ENCODE measurements around the gene TNIK. TPM values are rescaled to one million over a fixed set of nuclear protein-coding genes. Genes with fewer than 3 reads are reported as not detected.

The TNIK gene
- total and polyA plus RNA-seq, 4 donors, result 3.7 to 9.8 (median 5.2) TPM

- Histone ChIP-seq H3K4me3 (ENCODE audit: low read depth in 1 of 3, low read length in 3 of 3) (no peak overlapping the region), H3K27ac (ENCODE audit: low read depth in 1 of 2, low read length in 2 of 2) (no peak overlapping the region), H3K9ac (ENCODE audit: low read depth in 1 of 2, low read length in 2 of 2) (no peak overlapping the region), H3K9me3 (ENCODE audit: control insufficient read depth in 4 of 4, low read length in 3 of 4) (peaks cover 0 to 6% (median 3%) of the 10 kb centered on the region in 4 donors), H3K36me3 (ENCODE audit: control insufficient read depth in 4 of 4, insufficient read depth in 3 of 4, low read depth in 1 of 4, low read length in 3 of 4) (peaks cover 2 to 10% (median 3%) of the 10 kb centered on the region in 4 donors), H3K4me1 (ENCODE audit: control insufficient read depth in 4 of 4, insufficient read depth in 4 of 4, low read length in 3 of 4) (no peaks in the 10 kb centered on the region), H3K27me3 (ENCODE audit: control insufficient read depth in 4 of 4, insufficient read depth in 4 of 4, low read length in 3 of 4) (no peaks in the 10 kb centered on the region)
- TF ChIP-seq EGR1 (IDR thresholded peaks at IDR 0.05; ENCODE audit: low read depth in 2 of 2) (no peak), HNF4G (IDR thresholded peaks at IDR 0.05) (no peak), ATF3 (IDR thresholded peaks at IDR 0.05) (no peak), YY1 (IDR thresholded peaks at IDR 0.05) (no peak), HNF4A (conservative IDR thresholded peaks at IDR 0.05) (no peak), SP1 (IDR thresholded peaks at IDR 0.05) (no peak), GABPA (IDR thresholded peaks at IDR 0.05 in 1 of 2, conservative IDR thresholded peaks at IDR 0.05 in 1 of 2) (no peak), JUND (IDR thresholded peaks at IDR 0.05) (no peak), ZBTB33 (IDR thresholded peaks at IDR 0.05) (no peak), RXRA (IDR thresholded peaks at IDR 0.05) (no peak), FOXA2 (IDR thresholded peaks at IDR 0.05) (no peak), FOXA1 (IDR thresholded peaks at IDR 0.05) (no peak)
- TF ChIP-seq, protein P1, sequence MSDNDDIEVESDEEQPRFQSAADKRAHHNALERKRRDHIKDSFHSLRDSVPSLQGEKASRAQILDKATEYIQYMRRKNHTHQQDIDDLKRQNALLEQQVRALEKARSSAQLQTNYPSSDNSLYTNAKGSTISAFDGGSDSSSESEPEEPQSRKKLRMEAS (IDR thresholded peaks at IDR 0.05), result no peak
- TF ChIP-seq, protein P2, sequence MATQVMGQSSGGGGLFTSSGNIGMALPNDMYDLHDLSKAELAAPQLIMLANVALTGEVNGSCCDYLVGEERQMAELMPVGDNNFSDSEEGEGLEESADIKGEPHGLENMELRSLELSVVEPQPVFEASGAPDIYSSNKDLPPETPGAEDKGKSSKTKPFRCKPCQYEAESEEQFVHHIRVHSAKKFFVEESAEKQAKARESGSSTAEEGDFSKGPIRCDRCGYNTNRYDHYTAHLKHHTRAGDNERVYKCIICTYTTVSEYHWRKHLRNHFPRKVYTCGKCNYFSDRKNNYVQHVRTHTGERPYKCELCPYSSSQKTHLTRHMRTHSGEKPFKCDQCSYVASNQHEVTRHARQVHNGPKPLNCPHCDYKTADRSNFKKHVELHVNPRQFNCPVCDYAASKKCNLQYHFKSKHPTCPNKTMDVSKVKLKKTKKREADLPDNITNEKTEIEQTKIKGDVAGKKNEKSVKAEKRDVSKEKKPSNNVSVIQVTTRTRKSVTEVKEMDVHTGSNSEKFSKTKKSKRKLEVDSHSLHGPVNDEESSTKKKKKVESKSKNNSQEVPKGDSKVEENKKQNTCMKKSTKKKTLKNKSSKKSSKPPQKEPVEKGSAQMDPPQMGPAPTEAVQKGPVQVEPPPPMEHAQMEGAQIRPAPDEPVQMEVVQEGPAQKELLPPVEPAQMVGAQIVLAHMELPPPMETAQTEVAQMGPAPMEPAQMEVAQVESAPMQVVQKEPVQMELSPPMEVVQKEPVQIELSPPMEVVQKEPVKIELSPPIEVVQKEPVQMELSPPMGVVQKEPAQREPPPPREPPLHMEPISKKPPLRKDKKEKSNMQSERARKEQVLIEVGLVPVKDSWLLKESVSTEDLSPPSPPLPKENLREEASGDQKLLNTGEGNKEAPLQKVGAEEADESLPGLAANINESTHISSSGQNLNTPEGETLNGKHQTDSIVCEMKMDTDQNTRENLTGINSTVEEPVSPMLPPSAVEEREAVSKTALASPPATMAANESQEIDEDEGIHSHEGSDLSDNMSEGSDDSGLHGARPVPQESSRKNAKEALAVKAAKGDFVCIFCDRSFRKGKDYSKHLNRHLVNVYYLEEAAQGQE (IDR thresholded peaks at IDR 0.05), result no peak
- WGBS, result 93% methylated on average over 20 of the region's 20 CpGs
- peak; percentile 59 for DNase-seq (ENCODE audit: low spot score)
These were observed 301.0 kb downstream of the TNIK start for GRCh38 chr3:171159024-171159821.

DNA sequence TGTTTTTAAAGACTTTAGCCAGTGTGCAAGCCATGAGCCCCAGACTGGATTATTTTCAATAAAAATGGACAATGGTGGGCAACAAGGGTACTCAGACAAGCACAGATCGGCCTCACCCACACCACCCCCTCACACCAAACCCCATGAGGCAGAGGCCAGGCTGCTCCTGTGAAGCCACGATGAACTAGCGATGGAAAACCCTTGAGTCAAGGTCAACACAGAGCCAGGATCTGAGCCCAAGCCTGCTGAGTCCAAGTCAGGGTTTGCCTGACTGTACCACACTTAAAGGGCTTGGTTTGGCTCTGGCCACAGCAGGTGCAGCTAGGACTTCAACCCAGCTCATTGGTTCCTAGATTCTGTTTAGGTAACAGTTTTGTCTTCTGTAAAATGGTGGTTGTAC, 302.2 kb downstream of the TNIK start:
- no peak for DNase-seq (ENCODE audit: low spot score)
- WGBS, result 96% methylated on average over 3 of the region's 3 CpGs
- Histone ChIP-seq H3K9me3 (ENCODE audit: control insufficient read depth in 4 of 4, low read length in 3 of 4) (peaks cover 0 to 3% (median 2%) of the 10 kb centered on the region in 4 donors), H3K36me3 (ENCODE audit: control insufficient read depth in 4 of 4, insufficient read depth in 3 of 4, low read depth in 1 of 4, low read length in 3 of 4) (peaks cover 2 to 6% (median 3%) of the 10 kb centered on the region in 4 donors), H3K9ac (ENCODE audit: low read depth in 1 of 2, low read length in 2 of 2) (no peak overlapping the region), H3K4me3 (ENCODE audit: low read depth in 1 of 3, low read length in 3 of 3) (no peak overlapping the region), H3K27me3 (ENCODE audit: control insufficient read depth in 4 of 4, insufficient read depth in 4 of 4, low read length in 3 of 4) (no peaks in the 10 kb centered on the region), H3K4me1 (ENCODE audit: control insufficient read depth in 4 of 4, insufficient read depth in 4 of 4, low read length in 3 of 4) (no peaks in the 10 kb centered on the region), H3K27ac (ENCODE audit: low read depth in 1 of 2, low read length in 2 of 2) (no peak overlapping the region)
- no peak for TF ChIP-seq ATF3 (IDR thresholded peaks at IDR 0.05)
- TF ChIP-seq FOXA2 (IDR thresholded peaks at IDR 0.05), result no peak
- no peak for TF ChIP-seq HNF4A (conservative IDR thresholded peaks at IDR 0.05)
- no peak for TF ChIP-seq NR2F2 (IDR thresholded peaks at IDR 0.05)
- TF ChIP-seq RXRA (IDR thresholded peaks at IDR 0.05), result no peak
- no peak for TF ChIP-seq RAD21 (IDR thresholded peaks at IDR 0.05)
- TF ChIP-seq, protein P2 (IDR thresholded peaks at IDR 0.05), result no peak
- TF ChIP-seq CTCF (IDR thresholded peaks at IDR 0.05; ENCODE audit: low read depth, low read length, missing input control), result no peak
- TF ChIP-seq YY1 (IDR thresholded peaks at IDR 0.05), result no peak
- no peak for TF ChIP-seq TAF1 (conservative IDR thresholded peaks at IDR 0.05)
- no peak for TF ChIP-seq SP1 (IDR thresholded peaks at IDR 0.05)
- no peak for TF ChIP-seq JUND (IDR thresholded peaks at IDR 0.05)
- no peak for TF ChIP-seq FOXA1 (IDR thresholded peaks at IDR 0.05)
- no peak for TF ChIP-seq GABPA (IDR thresholded peaks at IDR 0.05 in 1 of 2, conservative IDR thresholded peaks at IDR 0.05 in 1 of 2)
- TF ChIP-seq HNF4G (IDR thresholded peaks at IDR 0.05), result no peak
